HCT116 (cell line): ENCODE measurements around the gene IFNLR1.

Experiments
- CBX3 ChIP-seq: IDR thresholded peaks from 2 replicates; pipeline ENCODE4 v1.6.1; 2012; ENCODE audit warnings: low read depth
- CTCF ChIP-seq, 3 experiments: fragments of 200-600 bp in 1 of 3; sonication (generic) in 1 of 3; IDR thresholded peaks in 2 of 3; conservative IDR thresholded peaks in 1 of 3; 2 replicates each; pipeline ENCODE4 v1.5.1; 2012 to 2017; ENCODE audit warnings: low read depth in 2 of 3, low read length in 2 of 3, antibody characterized with exemption in 1 of 3, borderline replicate concordance in 1 of 3, control low read depth in 1 of 3, mild to moderate bottlenecking in 1 of 3, mixed read lengths in 1 of 3, mixed run types in 1 of 3, moderate library complexity in 1 of 3; ENCODE audit not compliant: insufficient read depth in 1 of 3
- FOSL1 ChIP-seq: IDR thresholded peaks from 2 replicates; pipeline ENCODE4 v1.6.1; 2012; ENCODE audit warnings: low read depth
- POLR2A ChIP-seq: IDR thresholded peaks from 2 replicates; pipeline ENCODE4 v1.7.0; 2011; ENCODE audit warnings: borderline replicate concordance; ENCODE audit not compliant: insufficient read depth, insufficient read length; ENCODE audit errors: extremely low read depth
- SIN3A ChIP-seq: IDR thresholded peaks from 2 replicates; pipeline ENCODE4 v1.6.1; 2012; ENCODE audit warnings: low read depth

GRCh38 chr1:24117722-24118409 lies 69.2 kb downstream of the IFNLR1 start:
- no peak for TF ChIP-seq CTCF (IDR thresholded peaks at IDR 0.05 in 2 of 3, conservative IDR thresholded peaks at IDR 0.05 in 1 of 3; ENCODE audit: borderline replicate concordance in 1 of 3, insufficient read depth in 1 of 3, low read depth in 2 of 3, low read length in 2 of 3)
- no peak for TF ChIP-seq SIN3A
- no peak for TF ChIP-seq CBX3
- no peak for TF ChIP-seq POLR2A
- no peak; the same call in 1 of the 2 replicates for TF ChIP-seq FOSL1
